K562 (cell line): Measurements from ENCODE around the gene SLC19A3. TPM values are rescaled to one million over a fixed set of nuclear protein-coding genes. Genes with fewer than 3 reads are reported as not detected.

Source experiments
- ATAC-seq: fragments of 200-7000 bp; cut with Tn5 transposase; 3 replicates; pipeline ENCODE4 v1.9.1; 2020; ENCODE audit warnings: moderate library complexity
- BruUV-seq: library from RNA; stranded (reverse); fragments of 400-500 nt; replicated peaks from 2 replicates; lab custom pipeline; 2021; lab: Mats Ljungman, UMichigan
- CTCF ChIA-PET: fragments of 300-600 bp; formaldehyde crosslinking; extraction: SDS; loops from one replicate; lab custom pipeline; 2021; ENCODE audit warnings: low intra/inter-chr PET ratio; lab: Yijun Ruan, JAX
- POLR2A ChIA-PET: fragments of 300-600, 350-650 bp; sonication (Branson Sonifier 250); formaldehyde crosslinking; extraction: SDS; loops from one replicate; lab custom pipeline; 2021; ENCODE audit warnings: antibody characterized with exemption, inconsistent platforms; lab: Yijun Ruan, JAX
- DNase-seq, 4 experiments: peaks; one replicate each; pipeline versions ENCODE4 v3.0.0 to v3.0.0-alpha.2; 2011 to 2018; ENCODE audit warnings: low spot score in 3 of 4, mixed read lengths in 3 of 4; ENCODE audit errors: extremely low read depth in 1 of 4
- FAIRE-seq: peaks from 2 replicates; lab custom pipeline; 2011; peaks lifted over from hg19 to GRCh38; lab: Jason Lieb, UNC
- H2AFZ ChIP-seq: 2 replicates; pipeline ENCODE4 v1.6.0; 2011; ENCODE audit warnings: low read depth, low read length, control low read depth, inconsistent platforms
- H3K27ac ChIP-seq: fragments of 200-600 bp; 3 replicates; pipeline ENCODE4 v1.8.0; 2011; ENCODE audit warnings: low read depth, mild to moderate bottlenecking, control low read depth, inconsistent platforms, low read length, moderate library complexity, mixed read lengths; ENCODE audit errors: extremely low read depth
- H3K27me3 ChIP-seq, 2 experiments: fragments of 300-600 bp in 1 of 2; 2 replicates in 1 of 2; 3 replicates in 1 of 2; pipeline versions ENCODE4 v1.6.0 to v1.8.0; 2011; ENCODE audit warnings: inconsistent platforms in 2 of 2, low read length in 2 of 2, mild to moderate bottlenecking in 1 of 2, mixed read lengths in 1 of 2, moderate library complexity in 1 of 2; ENCODE audit not compliant: control insufficient read depth in 2 of 2, insufficient read depth in 2 of 2
- H3K36me3 ChIP-seq: fragments of 300-600 bp; 3 replicates; pipeline ENCODE4 v1.8.0; 2011; ENCODE audit warnings: mild to moderate bottlenecking, low read length, inconsistent platforms; ENCODE audit not compliant: control insufficient read depth, insufficient read depth
- H3K4me1 ChIP-seq, 2 experiments: fragments of 200-600 bp in 1 of 2; replicated peaks in 1 of 2; 2 replicates in 1 of 2; 3 replicates in 1 of 2; pipeline versions ENCODE4 v1.5.1 to v1.8.0; 2011; ENCODE audit warnings: inconsistent platforms in 2 of 2, low read length in 2 of 2, mild to moderate bottlenecking in 1 of 2, mixed read lengths in 1 of 2, moderate library complexity in 1 of 2; ENCODE audit not compliant: control insufficient read depth in 2 of 2, insufficient read depth in 2 of 2
- H3K4me2 ChIP-seq: 2 replicates; pipeline ENCODE4 v1.6.1; 2011; ENCODE audit warnings: low read length, control low read depth, inconsistent platforms, mixed read lengths; ENCODE audit not compliant: insufficient read depth
- H3K4me3 ChIP-seq: fragments of 200-600 bp; sonication (generic), shearing (Covaris generic); 2 replicates; pipeline ENCODE4 v1.5.1; 2016; ENCODE audit warnings: control low read depth, inconsistent platforms
- H3K79me2 ChIP-seq: fragments of 200-600 bp; 3 replicates; pipeline ENCODE4 v1.8.0; 2011; ENCODE audit warnings: low read length, inconsistent platforms; ENCODE audit not compliant: control insufficient read depth, insufficient read depth
- H3K9ac ChIP-seq, 2 experiments: 2 replicates each; pipeline versions ENCODE4 v1.6.0 to v1.6.1; 2011; ENCODE audit warnings: low read depth in 2 of 2, low read length in 2 of 2, control low read depth in 1 of 2, inconsistent platforms in 1 of 2, mild to moderate bottlenecking in 1 of 2, mixed read lengths in 1 of 2; ENCODE audit not compliant: insufficient read depth in 1 of 2
- H3K9me1 ChIP-seq: one replicate; pipeline ENCODE4 v1.6.0; 2011; ENCODE audit warnings: inconsistent platforms, mild to moderate bottlenecking, low read length, moderate library complexity; ENCODE audit not compliant: control insufficient read depth, insufficient read depth
- H3K9me3 ChIP-seq: replicated peaks from 2 replicates; pipeline ENCODE4 v1.5.1; 2011; ENCODE audit warnings: low read depth, low read length, inconsistent platforms; ENCODE audit not compliant: control insufficient read depth, insufficient read depth
- H4K20me1 ChIP-seq: replicated peaks from 2 replicates; pipeline ENCODE4 v1.6.1; 2011; ENCODE audit warnings: low read length, inconsistent platforms, mixed read lengths; ENCODE audit not compliant: control insufficient read depth, insufficient read depth
- BCLAF1 ChIP-seq, 2 experiments: fragments of 450-650 bp in 1 of 2; IDR thresholded peaks; 2 replicates each; pipeline ENCODE4 v1.6.1; 2011 to 2017; ENCODE audit warnings: low read depth in 2 of 2, antibody characterized with exemption in 1 of 2, borderline replicate concordance in 1 of 2, low read length in 1 of 2, mild to moderate bottlenecking in 1 of 2, mixed read lengths in 1 of 2; ENCODE audit not compliant: control insufficient read depth in 1 of 2
- CREM ChIP-seq: IDR thresholded peaks from 2 replicates; pipeline ENCODE4 v1.6.1; 2014; ENCODE audit warnings: antibody characterized with exemption, low read depth
- CTCFL ChIP-seq: IDR thresholded peaks from 2 replicates; pipeline ENCODE4 v1.6.1; 2011; ENCODE audit warnings: borderline replicate concordance, low read depth, mild to moderate bottlenecking, moderate library complexity, low read length; ENCODE audit not compliant: insufficient read depth, poor library complexity, severe bottlenecking
- DPF2 ChIP-seq: fragments of 450-650 bp; IDR thresholded peaks from 2 replicates; pipeline ENCODE4 v1.6.1; 2016
- FOXJ2 ChIP-seq: fragments of 200-800 bp; sonication (Bioruptor generic); IDR thresholded peaks from 2 replicates; pipeline ENCODE4 v1.6.1; 2016; ENCODE audit warnings: missing genetic modification characterization, missing compliant biosample characterization
- FOXO4 ChIP-seq: fragments of 450-650 bp; formaldehyde crosslinking; IDR thresholded peaks from 2 replicates; pipeline ENCODE4 v1.4.0; 2020; ENCODE audit warnings: mild to moderate bottlenecking, moderate library complexity
- HCFC1 ChIP-seq: IDR thresholded peaks from 2 replicates; pipeline ENCODE4 v1.6.1; 2012; ENCODE audit warnings: low read depth, low read length, improper control_type of control experiment
- HEY1 ChIP-seq: fragments of 250-450 bp; sonication (Bioruptor Pico); IDR thresholded peaks from 2 replicates; pipeline ENCODE4 v1.5.0; 2020; ENCODE audit warnings: mild to moderate bottlenecking, moderate library complexity, borderline replicate concordance
- NCOA2 ChIP-seq, 2 experiments: fragments of 450-650 bp; IDR thresholded peaks; 2 replicates each; pipeline ENCODE4 v1.6.1; 2018; ENCODE audit warnings: mild to moderate bottlenecking in 2 of 2, moderate library complexity in 1 of 2; ENCODE audit not compliant: partially characterized antibody in 2 of 2
- NR4A1 ChIP-seq, 2 experiments: fragments of 250-450 bp in 1 of 2; fragments of 450-650 bp in 1 of 2; sonication (Bioruptor Pico) in 1 of 2; IDR thresholded peaks; 2 replicates each; pipeline versions ENCODE4 v1.4.0 to v1.6.1; 2016 to 2020; ENCODE audit warnings: mild to moderate bottlenecking in 2 of 2, missing compliant biosample characterization in 1 of 2, missing genetic modification characterization in 1 of 2, moderate library complexity in 1 of 2
- XRCC4 ChIP-seq: IDR thresholded peaks from one replicate; pipeline ENCODE4 v1.6.1; 2011; ENCODE audit not compliant: insufficient read depth, insufficient read length; ENCODE audit errors: extremely low read depth
- ZNF445 ChIP-seq: fragments of 250-450 bp; sonication (Bioruptor Pico); IDR thresholded peaks from 2 replicates; pipeline ENCODE4 v1.4.0; 2020; ENCODE audit warnings: low read depth, mild to moderate bottlenecking, moderate library complexity
- ZNF77 ChIP-seq: fragments of 250-450 bp; sonication (Bioruptor Pico); IDR thresholded peaks from 2 replicates; pipeline ENCODE4 v1.5.0; 2020
- WGBS: fragments of 100-300 bp; shearing (Covaris generic); methylation state at CpG from one replicate; pipeline ENCODE4 v1.1.6; 2016; ENCODE audit warnings: low coverage, mixed read lengths; ENCODE audit not compliant: insufficient coverage; ENCODE audit errors: missing lambda C conversion rate; 5-methylcytosine and 5-hydroxymethylcytosine counted together
- in situ Hi-C: fragments of 300-500 bp; cut with MboI; formaldehyde crosslinking; loops from 4 replicates; pipeline ENCODE4 v1.15.0; 2018; ENCODE audit warnings: inconsistent platforms, mixed read lengths
- intact Hi-C: fragments of 100-400 bp; cut with micrococcal nuclease; formaldehyde crosslinking; loops from 2 replicates; pipeline ENCODE4 v1.14.2; 2022
- polyA plus RNA-seq, 8 experiments: library from polyadenylated mRNA; depleted of rRNA in 4 of 8; stranded (reverse) in 5 of 8; unstranded in 3 of 8; fragments of >200 nt; fragmentation: Nextera tagmentation in 2 of 8; fragmentation: Illumina TruSeq in 1 of 8; extraction: Ambion mirVana in 2 of 8; extraction: Trizol in 1 of 8; gene quantifications; 2 replicates each; pipeline versions ENCODE4 v1.2.1 to v1.2.3, GENCODE V29; 2011 to 2014; ENCODE audit warnings: inconsistent platforms in 1 of 8, missing spikeins in 1 of 8
- total RNA-seq, 7 experiments: library from RNA; depleted of rRNA in 6 of 7; stranded (reverse); fragments of >200 nt in 6 of 7; fragmentation: Illumina TruSeq in 2 of 7; extraction: Trizol in 2 of 7; gene quantifications; 2 replicates each; pipeline versions ENCODE4 v1.2.1 to v1.2.3, GENCODE V29; 2011 to 2021; ENCODE audit warnings: low replicate concordance in 1 of 7

SLC19A3 gene
- total and polyA plus RNA-seq, 9 of the 15 experiments (the other 6 are each of a cell fraction or from before 2014, with no cell fraction given) = not detected

- no peak for TF ChIP-seq FOXO4 (CRISPR knock-in tag)
These were observed 52.5 kb downstream of the SLC19A3 start (continued) for GRCh38 chr2:227665189-227665940.

- DNase-seq (no peak), FAIRE-seq (no peak), ATAC-seq (no peak)
- no peak overlapping the region for H2AFZ ChIP-seq
- intact Hi-C loops (no loop called here), in situ Hi-C loops (no loop called here)
- no peaks in the 10 kb centered on the region for H3K9me1 ChIP-seq
- CTCF ChIA-PET = no interaction called here
- no peaks in the 10 kb centered on the region for H3K27me3 ChIP-seq
- BruUV-seq = no TSS peak
- H3K36me3 ChIP-seq = no peaks in the 10 kb centered on the region
- no peak overlapping the region for H3K4me3 ChIP-seq
- no peak overlapping the region for H3K9ac ChIP-seq
- no peaks in the 10 kb centered on the region for H3K9me3 ChIP-seq
- H3K4me1 ChIP-seq = no peaks in the 10 kb centered on the region
- H3K79me2 ChIP-seq = no peaks in the 10 kb centered on the region
- H3K27ac ChIP-seq = no peak overlapping the region
- POLR2A ChIA-PET = no interaction called here
- WGBS = 4% methylated on average over 3 of the region's 3 CpGs
- H4K20me1 ChIP-seq = no peaks in the 10 kb centered on the region
- H3K4me2 ChIP-seq = no peak overlapping the region
- TF ChIP-seq HCFC1 (no peak), FOXJ2 (tag) (no peak), HEY1 (CRISPR knock-in tag) (no peak), CREM (no peak), BCLAF1 (IDR thresholded peaks at IDR 0.05; ENCODE audit: borderline replicate concordance in 1 of 2, control insufficient read depth in 1 of 2, low read depth in 2 of 2, low read length in 1 of 2) (no peak), ZNF77 (CRISPR knock-in tag) (no peak), ZNF445 (CRISPR knock-in tag) (no peak), CTCFL (no peak), XRCC4 (no peak), NR4A1 (CRISPR knock-in tag; IDR thresholded peaks at IDR 0.05) (no peak), NR4A1 (tag; IDR thresholded peaks at IDR 0.05) (no peak), NCOA2 (IDR thresholded peaks at IDR 0.05; ENCODE audit: partially characterized antibody in 2 of 2) (no peak), DPF2 (no peak)
These were observed 56.0 kb downstream of the SLC19A3 start for GRCh38 chr2:227661827-227662226.
